Sigmoid colon (tissue), 4 donors: Measurements from ENCODE around the gene MINDY4.

Source experiments
- CTCF ChIP-seq, 4 experiments: fragments of 450-650 bp in 3 of 4; fragments of 200-600 bp in 1 of 4; IDR thresholded peaks; one replicate each; pipeline ENCODE4 v1.5.1; 2016 to 2019; ENCODE audit warnings: antibody characterized with exemption in 4 of 4, mild to moderate bottlenecking in 3 of 4, moderate library complexity in 2 of 4
- EP300 ChIP-seq, 4 donors: sonication (generic); formaldehyde crosslinking; IDR thresholded peaks; one replicate each; pipeline ENCODE4 v1.6.1; 2017; ENCODE audit warnings: antibody characterized with exemption in 4 of 4
- POLR2A ChIP-seq, 2 donors: fragments of 450-650 bp; IDR thresholded peaks; one replicate each; pipeline ENCODE4 v1.6.1; 2016; ENCODE audit warnings: antibody characterized with exemption in 2 of 2, mild to moderate bottlenecking in 2 of 2, moderate library complexity in 2 of 2
- POLR2AphosphoS5 ChIP-seq, 4 donors: sonication (generic); formaldehyde crosslinking; IDR thresholded peaks; one replicate each; pipeline ENCODE4 v1.6.1; 2017; ENCODE audit warnings: antibody characterized with exemption in 4 of 4

GRCh38 chr7:30852744-30853288 is 81.6 kb downstream of the MINDY4 start:
- TF ChIP-seq CTCF (IDR thresholded peaks at IDR 0.05): no peak
- TF ChIP-seq POLR2A (IDR thresholded peaks at IDR 0.05): no peak
- TF ChIP-seq POLR2AphosphoS5 (IDR thresholded peaks at IDR 0.05): no peak
- TF ChIP-seq EP300 (IDR thresholded peaks at IDR 0.05): no peak
